Astrocyte of the spinal cord (primary cell): ENCODE data around the gene TINAGL1.

Source experiments
- DNase-seq: peaks from one replicate; pipeline ENCODE4 v3.0.0; 2011; ENCODE audit warnings: low read depth, low spot score
- H3K4me3 ChIP-seq: 2 replicates; pipeline ENCODE4 v1.5.1; 2011; ENCODE audit warnings: low read depth, mild to moderate bottlenecking, low read length, moderate library complexity
- CTCF ChIP-seq: IDR thresholded peaks from 2 replicates; pipeline ENCODE4 v1.5.1; 2012; ENCODE audit warnings: low read depth, mild to moderate bottlenecking, low read length, inconsistent platforms
- in situ Hi-C: cut with HindIII; loops from 2 replicates; pipeline ENCODE4 v1.10.0; 2017; ENCODE audit warnings: low sequenced_read_pairs

The TINAGL1 gene

GRCh38 chr1:31576201-31576669, at the start of gene TINAGL1:
Gene TINAGL1, plus strand, starts transcription at chr1:31576515. Its CDS starts 634 bp downstream, at chr1:31577149.
- no peak for TF ChIP-seq CTCF
- in situ Hi-C loops: no loop called here
- no peak for DNase-seq
- peak within 1 kb of the TSS; percentile 10 for H3K4me3 ChIP-seq

GRCh38 chr1:31529999-31530684, 46.2 kb upstream of the TINAGL1 start:
- TF ChIP-seq CTCF: no peak
- H3K4me3 ChIP-seq: no peak overlapping the region
- in situ Hi-C loops: no loop called here
- no peak for DNase-seq

- in situ Hi-C loops: no loop called here
- no peak overlapping the region for H3K4me3 ChIP-seq
- TF ChIP-seq CTCF: no peak
- DNase-seq: peak; percentile 16
Observed at GRCh38 chr1:31531177-31531999, 44.9 kb upstream of the TINAGL1 start.

- TF ChIP-seq CTCF: no peak
- in situ Hi-C loops: no loop called here
- no peak for DNase-seq
- no peak overlapping the region for H3K4me3 ChIP-seq
Observed at GRCh38 chr1:31532173-31532572, 44.1 kb upstream of the TINAGL1 start.

- in situ Hi-C loops: no loop called here
- no peak overlapping the region for H3K4me3 ChIP-seq
- DNase-seq: no peak
- no peak for TF ChIP-seq CTCF
Observed at GRCh38 chr1:31535561-31535960, 40.8 kb upstream of the TINAGL1 start.

- H3K4me3 ChIP-seq: no peak overlapping the region
- no peak for DNase-seq
- in situ Hi-C loops: no loop called here
- TF ChIP-seq CTCF: no peak
Observed at GRCh38 chr1:31539329-31539728, 37.0 kb upstream of the TINAGL1 start.
